HL-60/S4 treated with phorbol 12-myristate 13-acetate at 8.2 ng/mL for 4 days and 3 days (cell line): ENCODE results near the gene PLCXD1.
"Not testable (repeated sequence)": the region's sequence is repeated elsewhere in the genome, so short reads cannot be mapped to it uniquely, and the experiment has no call there.

Experiments
- in situ Hi-C: fragments of 300-500 bp; cut with MboI; formaldehyde crosslinking; loops from 2 replicates; pipeline ENCODE4 v1.15.0; 2022; ENCODE audit warnings: low sequenced_read_pairs

PLCXD1 gene

GRCh38 chrX:291411-291901 lies 10.3 kb downstream of the PLCXD1 start:
- in situ Hi-C loops = no loop called here

- in situ Hi-C loops = no loop called here
These were observed 12.0 kb downstream of the PLCXD1 start for GRCh38 chrX:292900-293897.

GRCh38 chrX:295136-295535 lies 14.0 kb downstream of the PLCXD1 start:
- in situ Hi-C loops = no loop called here

- in situ Hi-C loops = no loop called here
These were observed 17.8 kb downstream of the PLCXD1 start for GRCh38 chrX:298993-299392.

- in situ Hi-C loops = no loop called here
These were observed 19.2 kb downstream of the PLCXD1 start for GRCh38 chrX:300334-300733.

- in situ Hi-C loops = no loop called here
These were observed 21.8 kb downstream of the PLCXD1 start for GRCh38 chrX:302975-303374.

- in situ Hi-C loops = not testable (repeated sequence)
These were observed 24.8 kb downstream of the PLCXD1 start for GRCh38 chrX:305781-306613.

- in situ Hi-C loops = not testable (repeated sequence)
These were observed 25.6 kb downstream of the PLCXD1 start for GRCh38 chrX:306614-307251.

GRCh38 chrX:307261-308111 lies 26.3 kb downstream of the PLCXD1 start:
- in situ Hi-C loops = no loop called here

GRCh38 chrX:308821-309520 lies 27.8 kb downstream of the PLCXD1 start:
- in situ Hi-C loops = no loop called here

GRCh38 chrX:310621-311155 lies 29.5 kb downstream of the PLCXD1 start:
- in situ Hi-C loops = no loop called here

GRCh38 chrX:311156-312129 lies 30.3 kb downstream of the PLCXD1 start:
- in situ Hi-C loops = no loop called here

GRCh38 chrX:312621-313331 lies 31.6 kb downstream of the PLCXD1 start:
- in situ Hi-C loops = no loop called here

GRCh38 chrX:313546-313945 lies 32.4 kb downstream of the PLCXD1 start:
- in situ Hi-C loops = no loop called here

- in situ Hi-C loops = no loop called here
These were observed 32.9 kb downstream of the PLCXD1 start for GRCh38 chrX:314049-314448.

GRCh38 chrX:314781-315595 lies 33.8 kb downstream of the PLCXD1 start:
- in situ Hi-C loops = no loop called here
